DMS53 (cell line): ENCODE results near the gene COMT.

ENCODE experiments used
- DNase-seq: peaks from one replicate; lab custom pipeline; 2025; lab: John Stamatoyannopoulos, UW

The COMT gene

GRCh38 chr22:20011993-20012740, 70.6 kb downstream of the COMT start:
- DNase-seq, result no peak

- DNase-seq, result no peak
Observed at GRCh38 chr22:20012741-20013331, 71.3 kb downstream of the COMT start.

- DNase-seq, result no peak
Observed at GRCh38 chr22:20013382-20013871, 71.9 kb downstream of the COMT start.

- no peak for DNase-seq
Observed at GRCh38 chr22:20014526-20015186, 73.1 kb downstream of the COMT start.

- DNase-seq, result no peak
Observed at GRCh38 chr22:20015187-20015625, 73.6 kb downstream of the COMT start.

- DNase-seq, result peak; percentile 54
Observed at GRCh38 chr22:20015971-20016733, 74.6 kb downstream of the COMT start.

GRCh38 chr22:20016734-20017621, 75.4 kb downstream of the COMT start, which contains the start of gene ARVCF:
ARVCF (minus strand) TSS chr22:20016823; CDS start chr22:19990794, 26,029 bp downstream.
- peak; percentile 84 for DNase-seq

- DNase-seq, result no peak
Observed at GRCh38 chr22:20017622-20017958, 76.0 kb downstream of the COMT start.

GRCh38 chr22:20018001-20018400, 76.4 kb downstream of the COMT start:
- no peak for DNase-seq
